CD4-positive, alpha-beta T cell treated with Interleukin-17A for 1 hour (primary cell): ENCODE measurements around the gene KIAA1328.
"Not testable (repeated sequence)": the region's sequence is repeated elsewhere in the genome, so short reads cannot be mapped to it uniquely, and the experiment has no call there.

Experiments
- DNase-seq: peaks from one replicate; pipeline ENCODE4 v3.0.0-alpha.2; 2020

The KIAA1328 gene

GRCh38 chr18:37161491-37161890, 332.6 kb downstream of the KIAA1328 start:
- no peak for DNase-seq

DNA sequence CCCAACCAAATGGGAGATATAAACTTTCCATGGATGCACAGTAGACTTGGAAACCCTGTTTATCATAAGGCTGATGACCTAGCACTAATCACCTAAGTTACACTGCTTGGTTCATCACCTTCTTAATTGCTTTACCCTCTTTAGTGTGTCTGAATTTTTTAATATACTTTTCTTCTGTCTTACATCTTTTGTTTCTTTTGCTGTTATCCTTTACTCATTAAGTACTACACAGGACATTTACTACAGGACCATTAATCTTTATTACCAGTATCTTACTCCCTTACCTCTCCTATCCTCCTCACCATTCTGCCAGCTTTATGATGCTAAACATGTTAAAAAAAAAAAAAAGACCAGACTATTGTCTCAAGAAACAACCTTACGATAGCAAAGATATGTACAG, 333.6 kb downstream of the KIAA1328 start:
- no peak for DNase-seq

GRCh38 chr18:37163119-37163518, 334.2 kb downstream of the KIAA1328 start:
- DNase-seq = no peak

DNA sequence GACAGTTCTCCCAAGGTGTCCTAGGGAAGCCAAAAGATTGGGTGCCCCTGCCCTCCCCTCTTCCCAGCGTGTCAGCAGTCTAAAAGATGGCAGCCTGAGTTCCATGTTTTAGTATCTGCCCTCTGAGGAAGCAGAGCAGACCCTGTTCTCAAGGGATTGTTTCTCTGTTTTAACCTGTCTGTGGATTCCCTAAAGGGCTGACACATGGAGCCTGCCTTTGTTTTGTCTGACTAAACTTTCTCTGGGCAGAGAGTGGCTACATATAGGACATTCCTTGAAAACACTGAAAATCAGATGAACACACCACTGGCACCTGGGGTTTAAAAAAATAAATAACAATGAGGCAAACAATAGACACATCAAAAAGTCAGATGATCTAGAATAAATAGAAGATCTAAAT, 337.6 kb downstream of the KIAA1328 start:
- DNase-seq = no peak

DNA sequence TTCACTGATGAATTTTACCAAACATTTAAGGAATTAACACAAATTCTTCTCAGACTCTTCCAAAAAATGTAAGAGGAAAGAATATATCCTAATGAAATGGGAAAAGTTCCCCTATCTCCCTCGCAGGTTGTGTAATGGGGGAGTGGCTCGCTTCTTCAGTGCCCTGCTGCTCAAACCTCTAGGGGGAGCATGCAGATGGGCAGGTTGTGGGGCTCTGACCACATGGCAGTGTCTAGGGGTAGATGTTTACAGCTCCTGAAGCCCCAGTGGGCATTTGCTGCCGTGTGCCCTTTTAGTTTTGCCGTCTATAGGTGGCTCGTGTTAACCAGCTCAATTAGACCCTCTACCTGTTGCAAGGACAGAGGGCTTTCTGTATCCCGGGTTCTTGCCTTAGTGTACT, 338.0 kb downstream of the KIAA1328 start:
- DNase-seq = not testable (repeated sequence)

DNA sequence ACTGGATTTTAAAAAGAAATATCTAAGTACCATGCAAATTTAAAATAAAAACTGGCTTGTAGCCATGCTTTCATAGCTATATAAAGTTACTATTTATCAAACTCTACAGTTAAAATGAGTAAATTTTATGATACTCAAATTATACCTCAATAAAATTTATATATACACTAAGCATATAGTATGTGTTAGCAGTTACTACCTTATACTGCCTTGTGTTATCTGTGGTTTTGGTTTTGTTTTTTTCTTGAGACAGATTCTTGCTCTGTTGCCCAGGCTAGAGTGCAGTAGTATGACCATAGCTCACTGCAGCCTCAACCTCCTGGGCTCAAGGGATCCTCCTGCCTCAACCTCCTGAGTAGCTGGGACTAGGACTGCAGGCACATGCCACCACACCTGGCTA, 342.1 kb downstream of the KIAA1328 start:
- DNase-seq = no peak

GRCh38 chr18:37173384-37173783, 344.5 kb downstream of the KIAA1328 start:
- no peak for DNase-seq

DNA sequence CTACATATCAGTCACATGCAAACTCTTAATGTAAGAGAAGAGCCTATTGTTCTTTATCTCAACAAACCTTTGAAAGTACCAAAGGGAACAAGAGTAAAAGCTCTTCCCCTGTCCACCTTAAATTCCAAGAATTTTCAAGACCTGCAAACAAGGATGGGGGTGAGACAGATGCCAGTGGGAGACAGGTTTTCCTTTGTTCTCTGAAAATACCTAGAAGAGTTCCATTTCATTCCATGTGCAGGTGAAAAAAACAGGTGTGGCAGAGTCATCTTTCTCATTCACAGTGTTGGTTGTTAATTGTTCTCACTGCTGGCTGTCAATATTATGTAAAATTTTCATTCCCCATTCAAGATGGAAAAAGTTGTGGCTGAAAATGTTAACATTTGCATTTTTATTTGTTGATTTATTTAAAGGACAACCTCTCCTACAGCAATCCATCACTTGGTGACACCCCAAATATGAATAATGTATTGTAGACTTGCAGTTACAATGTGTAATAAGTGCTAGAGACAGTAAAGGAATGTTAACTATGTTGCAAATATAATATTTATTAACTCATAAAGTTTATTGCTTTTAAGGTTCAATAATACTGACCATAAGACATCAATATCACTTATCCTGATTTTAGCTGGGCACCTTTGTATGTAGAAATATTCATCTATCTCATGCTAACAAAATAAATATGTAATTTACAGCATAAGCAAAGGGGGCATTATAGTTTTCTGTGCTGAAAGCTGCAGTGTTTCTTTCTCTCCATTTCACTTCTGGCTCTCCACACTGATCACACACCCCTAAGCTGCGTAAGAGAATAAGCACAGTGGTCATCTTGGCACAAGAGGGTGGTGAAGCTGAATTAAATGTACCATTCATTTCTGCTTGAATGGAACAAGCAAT, 347.0 kb downstream of the KIAA1328 start:
- DNase-seq = no peak

DNA sequence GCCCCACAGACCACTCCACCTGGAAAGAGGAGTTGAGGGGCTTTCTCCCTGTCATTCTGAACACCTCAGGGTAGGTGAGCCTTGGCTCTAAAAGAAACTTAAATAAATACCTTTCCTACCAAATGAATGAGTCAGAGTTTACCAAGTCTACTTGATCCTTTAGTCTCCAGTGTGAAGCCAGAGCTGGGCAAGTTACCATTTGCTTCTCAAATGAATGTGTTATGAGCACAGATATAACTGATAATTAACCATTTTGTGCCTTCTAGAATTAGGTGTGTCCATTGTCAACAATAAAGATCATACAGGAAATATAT, 347.7 kb downstream of the KIAA1328 start:
- no peak for DNase-seq

DNA sequence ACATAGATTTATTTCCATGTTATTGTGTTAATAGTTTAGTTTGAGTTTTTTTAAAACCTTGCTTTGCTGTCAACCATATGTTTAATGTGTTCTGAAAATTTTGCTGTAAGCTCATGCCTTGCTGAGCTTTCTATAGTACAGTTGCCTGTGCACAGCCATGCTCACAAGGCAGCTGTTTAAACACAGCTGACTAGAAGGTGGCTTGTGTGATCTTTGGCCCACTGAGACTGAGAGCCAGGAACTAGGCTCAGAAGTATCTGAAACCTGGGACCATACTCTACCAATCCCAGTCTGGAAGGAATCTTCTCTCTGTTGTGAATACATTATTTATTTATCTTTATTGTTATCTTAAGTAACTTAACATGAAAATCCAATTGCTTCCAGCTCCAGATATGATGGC, 350.5 kb downstream of the KIAA1328 start:
- no peak for DNase-seq

GRCh38 chr18:37180086-37180485, 351.2 kb downstream of the KIAA1328 start:
- DNase-seq = no peak

DNA sequence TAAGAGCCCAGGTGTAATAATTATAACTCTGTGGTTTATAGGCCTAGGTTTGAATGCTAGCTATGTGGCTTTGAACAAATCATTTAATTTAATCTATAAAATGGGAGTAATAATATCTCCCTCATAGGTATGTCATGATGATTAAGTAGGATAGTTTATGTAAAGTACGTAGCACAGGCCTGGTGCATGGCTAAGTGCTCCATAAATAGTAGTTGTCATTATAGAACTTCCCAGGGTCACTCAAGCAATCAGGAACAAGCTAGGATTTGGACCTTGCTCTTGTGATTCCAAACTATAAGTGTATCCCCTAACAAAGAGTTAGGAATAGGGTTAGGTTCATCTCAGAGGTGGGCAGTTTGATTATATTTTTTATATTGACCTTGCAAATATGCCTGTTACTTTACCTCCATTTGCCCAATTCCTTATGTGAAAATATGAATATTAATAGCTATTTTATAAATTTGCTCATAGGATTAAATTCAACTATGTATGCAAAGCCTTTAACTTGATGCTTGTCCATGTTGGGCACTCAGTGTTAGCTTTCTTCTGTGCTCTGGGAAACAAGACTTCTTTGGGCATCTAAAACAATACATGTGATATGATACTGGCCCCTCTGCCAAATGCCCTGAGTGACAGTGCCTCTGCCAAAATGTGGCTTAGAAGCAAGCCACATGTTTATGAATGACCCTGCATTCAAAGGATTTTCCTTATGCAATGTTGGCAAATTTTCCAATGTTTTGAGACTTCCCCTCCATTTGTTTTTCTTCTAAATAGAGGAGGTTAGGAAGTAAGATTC, 353.6 kb downstream of the KIAA1328 start:
- DNase-seq = no peak

DNA sequence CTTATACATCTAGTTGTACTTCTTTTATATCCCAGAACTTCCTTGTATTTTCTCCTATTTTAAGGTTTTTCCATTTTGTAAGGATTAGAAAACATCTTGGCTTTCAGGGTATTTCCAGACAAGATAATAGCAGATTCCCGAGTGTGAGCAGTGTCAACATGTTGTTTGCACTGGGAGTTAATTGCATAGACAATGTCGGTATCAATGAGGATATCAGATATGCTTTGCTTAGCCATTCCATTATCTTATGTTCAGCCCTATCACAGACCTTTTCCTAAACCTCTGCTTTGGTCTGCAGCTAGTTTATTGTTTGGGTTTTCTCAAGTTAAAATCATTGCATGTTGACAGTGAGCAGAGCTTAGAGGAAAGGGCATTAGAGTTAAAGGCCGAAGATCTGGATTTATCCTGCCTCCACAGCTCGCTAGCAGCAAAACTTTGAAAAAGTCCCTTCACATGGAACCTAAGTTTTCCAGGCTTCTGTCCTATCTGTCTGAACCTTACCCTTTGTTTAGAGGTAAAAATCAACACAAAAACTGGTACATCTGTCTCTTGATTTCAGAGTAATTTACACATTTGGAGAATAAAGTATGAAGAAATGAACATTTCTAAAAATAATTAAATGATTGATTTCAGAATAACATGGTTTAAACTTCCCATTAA, 355.4 kb downstream of the KIAA1328 start:
- no peak for DNase-seq

GRCh38 chr18:37188016-37188791, 359.3 kb downstream of the KIAA1328 start:
- DNase-seq = no peak

GRCh38 chr18:37199741-37200140, 370.8 kb downstream of the KIAA1328 start:
- DNase-seq = no peak

DNA sequence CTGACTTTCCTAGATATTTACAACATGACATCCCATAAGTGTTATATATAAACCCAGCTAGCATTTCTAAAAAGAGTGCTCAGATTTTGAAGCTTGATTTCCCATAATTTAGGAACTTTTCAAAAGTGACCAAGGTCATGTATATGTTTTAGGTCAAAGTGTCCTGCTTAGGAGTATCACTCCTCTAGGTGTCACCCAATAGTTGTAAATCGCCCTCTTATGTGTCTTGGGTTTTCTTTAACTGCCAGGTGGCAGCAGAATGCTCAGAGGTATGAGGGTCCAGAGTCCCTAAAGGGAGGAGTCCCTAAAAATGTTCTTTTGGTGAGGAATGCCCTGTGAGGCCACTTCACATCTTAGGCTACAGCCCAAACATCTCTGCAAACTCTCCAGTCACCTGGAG, 378.4 kb downstream of the KIAA1328 start:
- DNase-seq = no peak

DNA sequence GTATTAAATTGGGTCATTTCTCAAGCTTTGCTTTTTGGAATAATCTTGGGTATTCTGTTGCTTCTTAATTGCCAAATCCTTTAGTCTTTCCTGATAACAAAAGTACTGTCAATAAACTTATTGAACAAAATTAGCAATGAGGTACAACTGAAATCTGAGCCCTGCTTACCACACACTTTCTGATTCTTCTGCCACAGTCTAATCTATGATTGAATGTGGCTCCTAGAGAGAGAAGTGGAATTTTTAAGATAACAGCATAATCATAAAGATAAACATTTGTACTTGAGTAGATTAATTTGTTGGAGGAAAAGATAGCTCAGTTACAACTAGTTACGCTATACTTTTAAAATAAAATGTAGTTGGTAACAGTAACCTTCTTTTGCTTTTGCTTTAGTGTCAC, 381.9 kb downstream of the KIAA1328 start:
- no peak for DNase-seq

DNA sequence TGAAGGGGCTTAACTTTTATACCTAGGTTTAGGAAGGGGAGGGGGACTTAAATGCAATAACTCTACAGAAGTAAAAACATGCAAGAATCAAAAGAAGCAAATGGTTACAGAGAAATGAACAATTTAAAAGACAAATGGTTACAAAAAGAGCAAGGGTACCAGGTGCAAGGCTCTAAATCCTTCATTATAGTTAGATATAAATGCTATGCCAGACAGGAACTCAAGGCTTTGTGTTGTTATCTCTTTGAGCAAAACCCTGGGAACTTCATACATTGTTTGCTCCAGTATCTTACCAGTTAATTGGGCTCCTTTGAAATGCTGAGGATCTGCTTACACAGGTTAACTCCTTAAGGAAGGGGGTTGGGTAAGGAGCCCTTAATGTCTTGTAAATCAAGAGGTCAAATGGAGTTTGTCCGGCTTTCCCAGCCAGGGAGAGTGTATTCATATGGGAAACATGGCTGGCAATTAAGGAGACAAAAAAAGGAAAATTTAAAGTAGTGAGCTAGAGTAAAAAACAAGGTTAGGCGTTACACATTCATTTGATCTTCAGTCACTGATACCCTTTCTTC, 389.2 kb downstream of the KIAA1328 start:
- DNase-seq = no peak

DNA sequence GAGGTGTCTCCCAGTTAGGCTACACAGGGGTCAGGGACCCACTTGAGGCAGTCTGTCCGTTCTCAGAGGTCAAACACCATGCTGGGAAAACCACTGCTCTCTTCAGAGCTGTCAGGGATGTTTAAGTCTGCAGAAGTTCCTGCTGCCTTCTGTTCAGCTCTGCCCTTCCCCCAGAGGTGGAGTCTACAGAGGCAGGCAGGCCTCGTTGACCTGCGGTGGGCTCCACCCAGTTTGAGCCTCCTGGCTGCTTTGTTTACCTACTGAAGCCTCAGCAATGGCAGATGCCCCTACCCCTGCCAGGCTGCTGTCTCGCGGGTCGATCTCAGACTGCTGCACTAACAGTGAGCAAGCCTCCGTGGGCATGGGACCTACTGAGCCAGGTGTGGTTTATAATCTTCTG, 390.3 kb downstream of the KIAA1328 start:
- no peak for DNase-seq

DNA sequence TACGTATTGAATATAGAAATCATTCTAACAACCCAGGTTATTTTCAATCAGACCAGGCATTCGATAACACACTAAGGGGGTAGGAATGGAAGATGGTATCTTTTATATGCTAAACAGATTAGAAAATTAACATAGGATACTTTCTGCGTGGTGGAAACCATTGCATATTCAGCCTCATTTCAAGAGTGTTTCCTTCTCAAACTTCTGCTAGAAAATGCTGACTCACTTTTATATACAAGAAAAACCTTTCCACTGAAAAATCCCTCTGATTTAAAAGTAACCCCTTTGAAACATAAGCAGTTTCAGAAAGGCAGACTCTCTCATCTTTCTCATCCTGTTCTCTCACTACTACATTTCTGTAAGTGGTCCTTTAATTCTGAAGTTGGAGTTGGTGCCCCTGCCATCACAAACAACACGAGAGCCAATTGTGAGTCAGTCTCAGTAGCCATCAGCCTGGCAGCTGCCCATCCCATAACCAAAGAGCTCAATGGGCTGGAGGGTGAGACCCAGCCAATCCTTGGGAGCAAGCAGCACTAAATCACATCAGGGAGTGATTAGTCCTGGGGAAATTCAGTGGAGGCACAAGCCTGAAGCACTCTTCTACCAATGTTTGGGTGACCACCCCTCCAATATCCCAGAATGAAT, 393.5 kb downstream of the KIAA1328 start:
- DNase-seq = no peak

- no peak for DNase-seq
These were observed 394.1 kb downstream of the KIAA1328 start for GRCh38 chr18:37222999-37223378.

- no peak for DNase-seq
These were observed 396.4 kb downstream of the KIAA1328 start for GRCh38 chr18:37225279-37225678.
